ENCODE measurements around the gene TAF4B. TPM values are rescaled to one million over a fixed set of nuclear protein-coding genes. Genes with fewer than 3 reads are reported as not detected.

Gene TAF4B
- total and polyA plus RNA-seq, 10 of the 15 experiments (the other 5 are each of a cell fraction or from before 2014, with no cell fraction given), result 2.3 to 15.0 (median 12.2) TPM

- H3K79me2 ChIP-seq (ENCODE audit: control insufficient read depth, insufficient read depth, low read length), result no peaks in the 10 kb centered on the region
- H3K36me3 ChIP-seq (ENCODE audit: control insufficient read depth in 2 of 2, insufficient read depth in 2 of 2, low read length in 1 of 2), result no peaks in the 10 kb centered on the region
- H4K20me1 ChIP-seq (ENCODE audit: control insufficient read depth, insufficient read depth), result no peaks in the 10 kb centered on the region
- in situ Hi-C loops (cut with MboI) (loop anchor here (25.0 kb wide), 1 partner anchor 563 kb away; no protein-coding TSS in a partner anchor), intact Hi-C loops (cut with micrococcal nuclease; ENCODE audit: unreplicated experiment) (no loop called here)
- WGBS (ENCODE audit: insufficient coverage, insufficient replicate concordance, low lambda C conversion rate, missing lambda C conversion rate), result 58% methylated on average over 4 of the region's 4 CpGs
- peak overlapping the region; percentile 62 for H3K4me2 ChIP-seq (ENCODE audit: control insufficient read depth, insufficient read depth)
- no peak overlapping the region; the same call in 1 of the 2 replicates for H3K27ac ChIP-seq (ENCODE audit: control insufficient read depth, insufficient read depth)
- no peak overlapping the region for H3K9ac ChIP-seq (ENCODE audit: control insufficient read depth, insufficient read depth, low read length)
- FAIRE-seq (peak; percentile 65), ATAC-seq (no peak; the same call in 1 of the 3 replicates), DNase-seq (ENCODE audit: low read depth, low spot score) (no peak)
- H3K4me1 ChIP-seq (ENCODE audit: control insufficient read depth, insufficient read depth, low read length), result peaks cover 34% of the 10 kb centered on the region
- ChIA-PET CTCF (interaction anchor here (0.6 to 3.4 kb wide), 5 partner anchors 16 to 449 kb away, joined by 3 to 14 read pairs (median 4); no protein-coding TSS in a partner anchor), SMC1A (ENCODE audit: uncharacterized antibody, unreplicated experiment) (interaction anchor here (0.7 to 4.0 kb wide), 8 partner anchors 9 to 41 kb away, joined by 3 to 16 read pairs (median 3); no protein-coding TSS in a partner anchor), POLR2A (interaction anchor here (1.3 kb wide), 1 partner anchor 34 kb away, joined by 4 read pairs; no protein-coding TSS in a partner anchor), RAD21 (ENCODE audit: unreplicated experiment) (interaction anchor here (0.6 to 1.4 kb wide), 5 partner anchors 19 to 65 kb away, joined by 3 to 6 read pairs (median 4); no protein-coding TSS in a partner anchor)
- no peak overlapping the region for H3K4me3 ChIP-seq
- TF ChIP-seq PRDM15 (CRISPR knock-in tag; IDR thresholded peaks at IDR 0.05) (no peak), RAD51 (IDR thresholded peaks at IDR 0.05) (no peak), JUNB (IDR thresholded peaks at IDR 0.05) (no peak), ATF7 (IDR thresholded peaks at IDR 0.05; ENCODE audit: low read depth) (no peak), IRF4 (IDR thresholded peaks at IDR 0.05; ENCODE audit: low read depth, low read length) (no peak), KAT2A (conservative IDR thresholded peaks at IDR 0.05; ENCODE audit: control insufficient read depth, low read depth, low read length) (no peak), FOS (IDR thresholded peaks at IDR 0.05; ENCODE audit: borderline replicate concordance, extremely low read depth, insufficient read length) (no peak), IKZF2 (IDR thresholded peaks at IDR 0.05) (peak in 1 of 2 experiments; percentile 33; a peak in 1 of 4 replicates), TAF1 (IDR thresholded peaks at IDR 0.05; ENCODE audit: borderline replicate concordance, low read depth, low read length) (no peak), IKZF1 (conservative IDR thresholded peaks at IDR 0.05) (0 out of 2 replicates have a peak, but pooled peaks have one; percentile 8)
- H3K27me3 ChIP-seq (replicated peaks in 1 of 2; ENCODE audit: control insufficient read depth in 2 of 2, insufficient read depth in 2 of 2, low read length in 1 of 2), result no peaks in the 10 kb centered on the region
- no TSS peak for BruUV-seq (replicated peaks)
- no peaks in the 10 kb centered on the region for H3K9me3 ChIP-seq (replicated peaks; ENCODE audit: control insufficient read depth, insufficient read depth, low read length)
- no peak overlapping the region; the same call in 1 of the 2 replicates for H2AFZ ChIP-seq (ENCODE audit: control insufficient read depth, low read depth, low read length)
Observed at GRCh38 chr18:26424428-26425147, 198.3 kb downstream of the TAF4B start.

All from GM12878 (cell line).